Activated T-cell treated with anti-CD3 and anti-CD28 coated beads, Interleukin-2, amount 50 U/mL, for 1 hour (primary cell): ENCODE results near the gene SCN5A.

Experiments used
- DNase-seq: peaks from one replicate; pipeline ENCODE4 v3.0.0-alpha.2; 2020

Gene SCN5A

GRCh38 chr3:38647217-38647970, 2.1 kb downstream of the SCN5A start:
- DNase-seq, result no peak

GRCh38 chr3:38646630-38647029, 2.9 kb downstream of the SCN5A start:
- no peak for DNase-seq

- no peak for DNase-seq
These were observed 3.4 kb downstream of the SCN5A start for GRCh38 chr3:38646062-38646461.

GRCh38 chr3:38645601-38646000, 3.9 kb downstream of the SCN5A start:
- DNase-seq, result no peak

- no peak for DNase-seq
These were observed 4.4 kb downstream of the SCN5A start for GRCh38 chr3:38645076-38645475.

- DNase-seq, result no peak
These were observed 4.8 kb downstream of the SCN5A start for GRCh38 chr3:38644662-38645053.

- no peak for DNase-seq
These were observed 5.3 kb downstream of the SCN5A start for GRCh38 chr3:38644016-38644661.

- no peak for DNase-seq
These were observed 5.9 kb downstream of the SCN5A start for GRCh38 chr3:38643592-38643991.

- DNase-seq, result no peak
These were observed 6.4 kb downstream of the SCN5A start for GRCh38 chr3:38643090-38643489.

- DNase-seq, result no peak
These were observed 7.9 kb downstream of the SCN5A start for GRCh38 chr3:38641461-38642110.

- DNase-seq, result no peak
These were observed 8.6 kb downstream of the SCN5A start for GRCh38 chr3:38640661-38641452.

- DNase-seq, result no peak
These were observed 11.1 kb downstream of the SCN5A start for GRCh38 chr3:38638354-38638753.

GRCh38 chr3:38637906-38638305, 11.6 kb downstream of the SCN5A start:
- no peak for DNase-seq

GRCh38 chr3:38636881-38637280, 12.6 kb downstream of the SCN5A start:
- DNase-seq, result no peak

- DNase-seq, result no peak
These were observed 13.0 kb downstream of the SCN5A start for GRCh38 chr3:38636464-38636863.

- DNase-seq, result no peak
These were observed 15.4 kb downstream of the SCN5A start for GRCh38 chr3:38634111-38634510.

GRCh38 chr3:38632989-38633388, 16.5 kb downstream of the SCN5A start:
- no peak for DNase-seq

- DNase-seq, result no peak
These were observed 18.9 kb downstream of the SCN5A start for GRCh38 chr3:38630606-38631005.

- no peak for DNase-seq
These were observed 19.4 kb downstream of the SCN5A start for GRCh38 chr3:38630070-38630469.

- DNase-seq, result no peak
These were observed 20.7 kb downstream of the SCN5A start for GRCh38 chr3:38628835-38629234.

GRCh38 chr3:38627956-38628355, 21.5 kb downstream of the SCN5A start:
- DNase-seq, result no peak

GRCh38 chr3:38626171-38626570, 23.3 kb downstream of the SCN5A start:
- no peak for DNase-seq

GRCh38 chr3:38623539-38623938, 25.9 kb downstream of the SCN5A start:
- no peak for DNase-seq
